HG03520 (cell line): Measurements from ENCODE around the gene MFSD12.
"Not testable (repeated sequence)": the region's sequence is repeated elsewhere in the genome, so short reads cannot be mapped to it uniquely, and the experiment has no call there.

ENCODE experiments used
- ATAC-seq: cut with Tn5 transposase; IDR thresholded peaks from one replicate; pipeline ENCODE4 v1.9.1; 2021; ENCODE audit warnings: mild to moderate bottlenecking, moderate library complexity; ENCODE audit not compliant: unreplicated experiment

MFSD12 gene

DNA sequence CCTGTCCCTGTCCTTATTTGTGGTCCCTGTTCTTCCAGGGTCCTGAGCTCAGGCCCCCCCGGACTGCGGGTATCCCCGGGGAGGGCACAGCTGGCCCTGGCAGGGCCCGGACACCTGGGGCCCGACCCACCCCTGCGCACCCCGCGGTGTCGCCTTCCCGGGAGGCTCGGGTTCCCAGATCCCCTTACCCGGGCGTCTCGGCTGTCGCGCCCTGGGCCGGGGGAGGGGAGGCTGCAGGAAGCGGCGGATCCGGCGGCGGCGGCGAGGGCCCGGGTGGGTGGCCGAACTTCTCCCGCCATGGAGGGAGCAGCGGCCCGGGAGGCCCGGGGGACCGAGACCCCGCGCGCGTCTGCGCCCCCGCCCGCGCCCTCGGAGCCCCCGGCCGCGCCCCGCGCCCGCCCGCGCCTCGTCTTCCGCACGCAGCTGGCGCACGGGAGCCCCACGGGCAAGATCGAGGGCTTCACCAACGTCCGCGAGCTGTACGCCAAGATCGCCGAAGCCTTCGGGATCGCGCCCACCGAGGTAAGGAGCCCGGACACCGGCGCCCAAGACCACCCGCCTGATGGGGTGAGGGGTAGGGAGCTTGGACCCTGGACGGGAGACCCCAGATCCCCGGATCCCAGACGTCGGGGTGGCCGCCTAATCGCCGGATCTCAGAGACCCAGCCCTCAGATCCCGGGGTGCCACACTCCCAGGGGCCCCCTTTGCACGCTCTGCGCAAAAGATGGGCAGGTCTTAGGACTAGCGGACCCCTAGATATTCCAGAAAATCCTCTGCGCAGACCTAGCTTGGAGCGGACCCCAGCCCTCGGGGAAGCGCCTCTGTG lies 28.1 kb upstream of the MFSD12 start, which contains the start of gene GIPC3:
GIPC3 (plus strand) TSS at position 178 of the 826 bp plus-strand sequence; CDS start at position 298, 120 bp downstream.
- ATAC-seq, result no peak

- not testable (repeated sequence) for ATAC-seq
Observed at GRCh38 chr19:3584036-3584802, 26.8 kb upstream of the MFSD12 start.

- ATAC-seq, result not testable (repeated sequence)
Observed at GRCh38 chr19:3581792-3582191, 24.4 kb upstream of the MFSD12 start.

GRCh38 chr19:3580156-3580934 lies 23.0 kb upstream of the MFSD12 start:
- ATAC-seq, result no peak

DNA sequence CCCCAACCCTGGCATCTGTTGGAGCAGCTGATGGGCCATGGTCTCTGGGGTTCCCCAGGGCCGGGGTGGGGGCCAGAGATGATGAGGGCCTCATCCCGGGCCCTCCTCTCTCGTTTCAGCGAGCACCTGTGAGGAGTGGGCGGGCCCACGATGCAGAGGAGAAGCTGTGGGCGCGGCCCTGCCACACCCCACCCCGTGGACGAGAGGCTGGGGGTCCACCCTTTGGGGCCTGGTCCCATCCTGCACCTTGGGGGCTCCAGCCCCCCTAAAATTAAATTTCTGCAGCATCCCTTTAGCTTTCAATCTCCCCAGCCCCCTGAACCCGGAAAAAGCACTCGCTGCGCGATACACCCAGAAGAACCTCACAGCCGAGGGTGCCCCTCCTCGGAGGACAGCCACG lies 21.0 kb upstream of the MFSD12 start:
- ATAC-seq, result no peak

DNA sequence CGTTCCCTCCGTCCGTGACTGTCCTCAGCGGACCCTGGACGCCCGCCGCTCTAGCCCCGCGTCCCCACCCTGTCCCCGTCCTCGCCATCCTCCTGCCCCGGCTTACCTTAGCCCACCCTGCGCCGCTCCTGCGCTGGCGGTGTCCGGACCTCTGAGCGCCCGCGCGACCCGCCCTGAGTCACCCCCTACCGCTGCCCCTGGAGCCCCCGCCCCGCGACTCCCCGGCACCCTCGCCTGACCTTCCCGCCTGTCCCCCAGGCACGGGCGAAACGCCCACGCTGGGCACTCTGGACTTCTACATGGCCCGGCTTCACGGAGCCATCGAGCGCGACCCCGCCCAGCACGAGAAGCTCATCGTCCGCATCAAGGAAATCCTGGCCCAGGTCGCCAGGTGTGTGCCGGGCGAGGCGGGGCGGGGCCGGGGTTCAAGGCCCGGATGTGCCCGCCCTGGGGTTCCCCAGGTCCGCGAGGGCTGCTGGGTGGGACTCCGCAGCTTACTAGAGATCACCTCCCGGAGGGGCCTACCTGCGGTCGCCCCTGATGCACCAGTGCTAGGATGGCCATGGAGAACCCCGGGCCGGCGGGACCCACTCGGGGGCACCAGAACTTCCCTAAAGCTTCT lies 20.4 kb upstream of the MFSD12 start:
- ATAC-seq, result no peak

- ATAC-seq, result no peak
Observed at GRCh38 chr19:3576696-3577443, 19.5 kb upstream of the MFSD12 start.

DNA sequence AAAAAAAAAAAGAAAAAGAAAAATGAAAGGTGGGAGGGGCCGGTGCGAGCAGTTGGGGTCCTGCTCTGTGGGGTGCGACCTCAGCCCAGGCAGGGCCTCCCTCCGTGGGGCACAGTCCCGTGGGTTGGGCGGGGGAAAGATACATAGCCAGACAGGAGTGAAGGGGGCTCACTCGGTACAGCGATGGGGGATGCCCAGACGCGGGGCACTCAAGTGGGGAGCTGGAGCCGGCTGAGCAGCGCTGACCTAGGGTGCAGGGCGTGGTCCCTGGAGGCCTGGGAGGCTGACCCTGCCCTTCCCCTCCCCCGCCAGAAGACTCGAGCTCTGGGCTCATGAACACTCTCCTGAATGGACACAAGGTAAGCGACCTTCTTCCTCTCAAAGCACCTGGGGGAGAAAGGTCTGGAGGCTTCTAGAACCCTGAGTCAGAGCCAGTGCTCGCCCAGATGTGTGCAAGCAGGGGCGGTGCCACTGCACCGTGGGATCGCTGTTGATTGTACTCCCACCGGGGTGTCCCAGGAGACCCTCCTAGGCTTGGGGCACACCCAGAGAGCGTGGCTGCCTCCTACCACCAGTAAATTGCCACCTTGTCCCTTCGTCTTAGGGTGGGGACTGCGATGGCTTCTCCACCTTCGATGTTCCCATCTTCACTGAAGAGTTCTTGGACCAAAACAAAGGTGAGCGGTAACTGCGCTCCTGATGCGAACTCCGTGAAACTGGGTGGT lies 18.7 kb upstream of the MFSD12 start:
- no peak for ATAC-seq

DNA sequence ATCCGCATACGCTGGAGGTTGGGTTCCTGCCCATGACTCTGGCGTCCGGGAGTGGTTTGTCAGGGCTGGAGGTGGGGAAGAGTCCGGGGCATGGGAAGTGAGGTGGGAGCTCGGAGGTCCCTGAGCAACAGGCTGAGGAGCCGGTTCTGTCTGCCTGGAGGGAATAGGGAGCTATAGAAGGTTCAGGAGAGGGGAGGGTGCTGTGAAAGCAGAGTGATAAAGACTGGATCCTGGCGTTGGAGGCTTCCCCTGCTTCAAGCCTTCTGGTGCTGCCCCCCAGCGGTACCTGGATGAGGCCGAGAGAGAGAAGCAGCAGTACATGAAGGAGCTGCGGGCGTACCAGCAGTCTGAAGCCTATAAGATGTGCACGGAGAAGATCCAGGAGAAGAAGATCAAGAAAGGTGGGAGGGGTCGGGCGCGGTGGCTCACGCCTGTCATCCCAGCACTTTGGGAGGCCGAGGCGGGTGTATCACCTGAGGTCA lies 17.9 kb upstream of the MFSD12 start:
- no peak for ATAC-seq

GRCh38 chr19:3573858-3574637 lies 16.7 kb upstream of the MFSD12 start:
- no peak for ATAC-seq

- ATAC-seq, result peak; percentile 14
Observed at GRCh38 chr19:3573162-3573857, 15.9 kb upstream of the MFSD12 start.

- no peak for ATAC-seq
Observed at GRCh38 chr19:3572855-3573161, 15.4 kb upstream of the MFSD12 start, which contains the start of gene HMG20B. Gene HMG20B (plus strand): TSS chr19:3572944. CDS start chr19:3573310, 366 bp downstream.

DNA sequence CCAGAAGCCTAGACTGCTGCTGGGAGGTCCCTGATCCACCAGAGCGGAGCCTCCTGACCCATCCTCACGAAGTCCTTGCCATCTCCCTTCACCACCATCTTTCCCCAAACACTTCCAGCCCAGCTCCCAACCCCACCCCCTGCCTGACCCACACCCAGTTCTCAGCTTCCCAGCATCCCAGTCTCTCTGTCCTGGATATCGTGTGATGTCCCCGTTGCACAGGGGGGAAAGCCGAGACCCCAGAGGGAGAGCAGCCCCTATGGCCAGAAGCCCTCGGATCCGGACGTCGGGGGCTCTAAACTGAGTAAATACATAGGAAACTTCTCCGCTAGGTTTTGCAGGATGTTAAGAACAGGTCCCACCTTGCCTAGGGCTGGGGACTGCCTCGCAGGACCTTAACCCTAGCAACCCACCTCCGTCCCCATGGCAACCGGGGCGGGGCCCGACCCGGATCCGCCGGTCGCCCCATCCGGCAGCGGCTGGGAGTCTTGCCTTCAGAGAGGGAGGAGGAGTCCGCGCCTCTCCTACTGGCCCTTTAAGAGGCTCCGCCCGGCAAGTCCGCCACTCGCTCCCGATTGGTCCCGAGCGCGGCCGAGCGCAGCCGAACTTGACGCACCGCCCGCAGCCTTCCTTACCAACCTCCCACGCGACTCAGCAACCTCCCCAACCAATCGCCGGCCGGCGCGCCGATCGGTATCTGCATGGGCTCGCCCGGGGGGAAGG lies 14.9 kb upstream of the MFSD12 start:
- ATAC-seq, result peak; percentile 84

DNA sequence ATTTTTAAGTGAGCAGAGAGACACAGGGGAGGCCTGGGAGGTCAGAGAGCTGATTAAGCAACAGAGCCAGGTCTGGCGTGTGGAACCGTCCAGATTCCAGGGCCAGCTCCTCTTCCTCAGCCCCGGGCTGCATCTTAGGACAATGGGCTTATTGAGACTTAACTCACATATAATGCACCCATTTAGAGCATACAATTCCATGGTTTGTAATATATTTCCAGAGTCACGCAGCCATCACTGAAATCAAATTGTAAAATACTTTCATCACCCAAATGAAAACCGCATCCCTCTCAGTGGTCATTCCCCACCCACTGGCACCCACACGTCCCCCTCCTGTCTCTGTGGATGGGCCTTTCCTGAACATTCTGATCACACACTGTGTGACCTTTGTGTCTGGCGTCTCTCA lies 13.2 kb upstream of the MFSD12 start:
- ATAC-seq, result no peak

- ATAC-seq, result not testable (repeated sequence)
Observed at GRCh38 chr19:3570042-3570441, 12.7 kb upstream of the MFSD12 start.

GRCh38 chr19:3565139-3565538 lies 7.8 kb upstream of the MFSD12 start:
- no peak for ATAC-seq
